ENCODE results near the gene ECHS1.
"Not testable (repeated sequence)": the region's sequence is repeated elsewhere in the genome, so short reads cannot be mapped to it uniquely, and the experiment has no call there.

ECHS1 gene

GRCh38 chr10:133397938-133398337, 24.8 kb upstream of the ECHS1 start:
- DNase-seq, result no peak

GRCh38 chr10:133396035-133396624, 23.0 kb upstream of the ECHS1 start:
- DNase-seq, result no peak

GRCh38 chr10:133394801-133395221, 21.7 kb upstream of the ECHS1 start:
- no peak for DNase-seq

- DNase-seq, result peak; percentile 99
Measured at GRCh38 chr10:133394064-133394663, 21.0 kb upstream of the ECHS1 start, which contains the start of gene MTG1. TSS of gene MTG1 (plus strand) at chr10:133394157. CDS start at chr10:133394221, 64 bp downstream.

- no peak for DNase-seq
Measured at GRCh38 chr10:133393401-133394063, 20.4 kb upstream of the ECHS1 start.

- no peak for DNase-seq
Measured at GRCh38 chr10:133391761-133392518, 18.8 kb upstream of the ECHS1 start.

- no peak for DNase-seq
Measured at GRCh38 chr10:133391249-133391635, 18.1 kb upstream of the ECHS1 start.

GRCh38 chr10:133390597-133391248, 17.6 kb upstream of the ECHS1 start:
- DNase-seq, result no peak

- DNase-seq, result peak; percentile 22
Measured at GRCh38 chr10:133388973-133389818, 16.0 kb upstream of the ECHS1 start.

- DNase-seq, result no peak
Measured at GRCh38 chr10:133388236-133388972, 15.2 kb upstream of the ECHS1 start.

- DNase-seq, result not testable (repeated sequence)
Measured at GRCh38 chr10:133386951-133387350, 13.8 kb upstream of the ECHS1 start.

- no peak for DNase-seq
Measured at GRCh38 chr10:133385214-133385613, 12.1 kb upstream of the ECHS1 start.

GRCh38 chr10:133384071-133384470, 10.9 kb upstream of the ECHS1 start:
- DNase-seq, result no peak

- no peak for DNase-seq
Measured at GRCh38 chr10:133383551-133383950, 10.4 kb upstream of the ECHS1 start.

- DNase-seq, result no peak
Measured at GRCh38 chr10:133381036-133381435, 7.9 kb upstream of the ECHS1 start.

GRCh38 chr10:133379801-133380666, 6.9 kb upstream of the ECHS1 start:
- no peak for DNase-seq

GRCh38 chr10:133379152-133379800, 6.1 kb upstream of the ECHS1 start, which contains the start of gene PAOX:
TSS of gene PAOX (plus strand) at chr10:133379262. CDS start at chr10:133379317, 55 bp downstream.
- peak; percentile 72 for DNase-seq

- DNase-seq, result peak; percentile 84
Measured at GRCh38 chr10:133378251-133379096, 5.3 kb upstream of the ECHS1 start.
